Mesodermal cell (in vitro differentiated cells): ENCODE measurements around the gene FKBP3.
"Not testable (repeated sequence)": the region's sequence is repeated elsewhere in the genome, so short reads cannot be mapped to it uniquely, and the experiment has no call there.

Source experiments
- H3K27ac ChIP-seq: 2 replicates; pipeline ENCODE4 v1.7.0; 2013; ENCODE audit warnings: mild to moderate bottlenecking, low read depth, low read length, moderate library complexity; ENCODE audit not compliant: severe bottlenecking
- H3K36me3 ChIP-seq: 2 replicates; pipeline ENCODE4 v1.7.1; 2013; ENCODE audit warnings: mild to moderate bottlenecking, low read length, moderate library complexity; ENCODE audit not compliant: control insufficient read depth, insufficient read depth
- H3K4me1 ChIP-seq: one replicate; pipeline ENCODE4 v1.7.1; 2013; ENCODE audit warnings: mild to moderate bottlenecking, low read length; ENCODE audit not compliant: insufficient read depth, control insufficient read depth, poor library complexity, severe bottlenecking
- H3K4me3 ChIP-seq: 2 replicates; pipeline ENCODE4 v1.7.0; 2013; ENCODE audit warnings: low read length, control low read depth, mild to moderate bottlenecking; ENCODE audit not compliant: insufficient read depth, poor library complexity, severe bottlenecking; ENCODE audit errors: extremely low read depth
- H3K9me3 ChIP-seq: 2 replicates; pipeline ENCODE4 v1.7.1; 2013; ENCODE audit warnings: mild to moderate bottlenecking, low read length, moderate library complexity; ENCODE audit not compliant: control insufficient read depth
- WGBS, 2 experiments: methylation state at CpG; one replicate each; pipeline ENCODE4 v1.1.5; 2013; ENCODE audit warnings: missing lambda C conversion rate in 2 of 2; ENCODE audit not compliant: insufficient coverage in 2 of 2; 5-methylcytosine and 5-hydroxymethylcytosine counted together

The FKBP3 gene

DNA sequence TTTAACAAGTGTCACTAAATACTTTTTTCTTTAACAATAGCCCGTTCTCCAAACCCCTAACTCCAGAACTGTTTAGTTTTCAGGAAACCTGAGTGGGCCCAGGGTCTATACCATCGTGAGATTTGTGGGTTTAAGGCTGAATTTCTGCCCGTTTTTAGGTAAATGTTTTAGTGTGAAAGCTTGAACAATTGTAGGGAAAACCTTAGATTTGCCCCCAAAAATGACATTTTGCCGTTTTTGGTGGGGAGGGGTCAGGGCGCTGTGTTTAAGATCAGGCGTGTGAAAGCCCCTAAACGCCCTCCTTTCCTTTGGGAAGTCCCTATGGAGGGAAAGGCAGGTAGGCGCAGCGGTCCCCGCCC, 50.7 kb downstream of the FKBP3 start:
- peak overlapping the region; percentile 80 for H3K4me3 ChIP-seq
- H3K36me3 ChIP-seq, result no peaks in the 10 kb centered on the region
- no peak overlapping the region for H3K27ac ChIP-seq
- no peaks in the 10 kb centered on the region for H3K4me1 ChIP-seq
- WGBS, 2 experiments, result 4 to 16% methylated on average over 3 of the region's 10 CpGs
- no peaks in the 10 kb centered on the region for H3K9me3 ChIP-seq

DNA sequence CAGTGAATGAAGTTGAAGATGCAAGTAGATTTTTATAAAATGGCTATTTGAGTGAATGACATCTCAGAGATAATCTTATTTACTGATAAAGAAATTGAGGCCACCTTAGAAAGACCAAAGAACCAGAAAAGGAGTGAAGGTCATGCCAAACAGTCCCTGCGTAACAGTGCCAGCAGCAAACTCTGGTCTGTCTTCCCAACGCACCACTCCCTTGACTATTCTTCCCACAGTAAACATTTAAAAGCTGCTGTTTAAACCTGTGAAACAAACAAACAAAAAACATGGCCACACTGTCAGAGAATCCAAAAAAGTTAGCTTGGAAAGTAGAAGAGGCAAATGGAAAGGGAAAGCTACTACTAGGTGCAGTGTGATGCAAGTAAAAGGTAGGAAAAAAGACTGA, 51.9 kb downstream of the FKBP3 start:
- WGBS, 2 experiments, result 89 to 100% methylated on average over 1 of the region's 2 CpGs
- H3K4me3 ChIP-seq, result no peak overlapping the region

DNA sequence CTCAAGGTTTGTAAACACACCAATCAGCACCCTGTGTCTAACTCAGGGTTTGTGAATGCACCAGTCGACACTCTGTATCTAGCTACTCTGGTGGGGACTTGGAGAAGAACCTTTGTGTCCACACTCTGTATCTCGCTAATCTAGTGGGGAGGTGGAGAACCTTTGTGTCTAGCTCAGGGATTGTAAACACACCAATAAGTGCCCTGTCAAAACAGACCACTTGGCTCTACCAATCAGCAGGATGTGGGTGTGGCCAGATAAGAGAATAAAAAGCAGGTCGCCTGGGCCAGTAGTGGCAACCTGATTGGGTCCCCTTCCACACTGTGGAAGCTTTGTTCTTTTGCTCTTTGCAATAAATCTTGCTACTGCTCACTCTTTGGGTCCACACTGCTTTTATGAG, 53.2 kb downstream of the FKBP3 start:
- H3K27ac ChIP-seq, H3K4me3 ChIP-seq, H3K36me3 ChIP-seq, H3K9me3 ChIP-seq, H3K4me1 ChIP-seq: not testable (repeated sequence)
- WGBS, 2 experiments, result 95 to 100% methylated on average over 2 of the region's 3 CpGs

More for the DNA sequence above, 51.9 kb downstream of the FKBP3 start:
- H3K4me1 ChIP-seq, result no peaks in the 10 kb centered on the region
- H3K27ac ChIP-seq, result no peak overlapping the region
- no peaks in the 10 kb centered on the region for H3K36me3 ChIP-seq
- no peaks in the 10 kb centered on the region for H3K9me3 ChIP-seq

DNA sequence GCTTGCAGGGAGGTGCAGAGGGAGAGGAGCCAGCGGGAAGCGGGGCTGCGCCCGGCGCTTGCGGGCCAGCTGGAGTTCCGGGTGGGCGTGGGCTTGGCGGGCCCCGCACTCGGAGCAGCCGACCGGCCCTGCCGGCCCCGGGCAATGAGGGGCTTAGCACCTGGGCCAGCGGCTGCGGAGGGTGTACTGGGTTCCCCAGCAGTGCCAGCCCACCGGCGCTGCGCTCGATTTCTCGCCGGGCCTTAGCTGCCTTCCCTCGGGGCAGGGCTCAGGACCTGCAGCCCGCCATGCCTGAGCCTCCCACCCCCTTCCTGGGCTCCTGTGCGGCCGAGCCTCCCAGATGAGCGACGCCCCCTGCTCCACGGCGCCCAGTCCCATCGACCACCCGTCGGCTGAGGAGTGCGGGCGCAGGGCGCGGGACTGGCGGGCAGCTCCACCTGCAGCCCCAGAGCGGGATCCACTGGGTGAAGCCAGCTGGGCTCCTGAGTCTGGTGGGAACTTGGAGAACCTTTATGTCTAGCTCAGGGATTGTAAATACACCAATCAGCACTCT, 53.8 kb downstream of the FKBP3 start:
- WGBS, 2 experiments, result 94 to 98% methylated on average over 17 to 32 of the region's 40 CpGs
- not testable (repeated sequence) for H3K9me3 ChIP-seq, H3K36me3 ChIP-seq, H3K27ac ChIP-seq, H3K4me1 ChIP-seq, H3K4me3 ChIP-seq

DNA sequence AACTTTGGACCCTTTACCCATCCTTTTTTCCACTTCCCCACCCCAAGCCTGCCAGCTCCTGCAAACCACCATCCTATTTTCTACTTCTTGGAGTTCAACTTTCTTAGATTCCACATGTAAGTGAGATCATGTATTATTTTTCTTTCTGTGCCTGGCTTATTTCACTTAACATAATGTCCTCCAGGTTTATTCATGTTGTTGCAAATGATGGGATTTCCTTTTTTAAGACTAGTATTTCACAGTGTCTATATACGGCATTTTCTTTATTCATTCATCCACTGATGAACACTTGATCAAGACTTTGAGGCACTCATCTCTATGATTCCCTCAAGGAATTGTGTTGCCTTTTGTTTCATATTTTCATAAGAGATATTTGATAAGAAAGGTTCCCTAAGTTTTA, 56.0 kb downstream of the FKBP3 start:
- Histone ChIP-seq H3K4me3 (no peak overlapping the region), H3K9me3 (no peaks in the 10 kb centered on the region), H3K36me3 (no peaks in the 10 kb centered on the region), H3K4me1 (no peaks in the 10 kb centered on the region), H3K27ac (no peak overlapping the region)
- no CpG with 5 or more reads among the region's 1 CpG for WGBS, 2 experiments

DNA sequence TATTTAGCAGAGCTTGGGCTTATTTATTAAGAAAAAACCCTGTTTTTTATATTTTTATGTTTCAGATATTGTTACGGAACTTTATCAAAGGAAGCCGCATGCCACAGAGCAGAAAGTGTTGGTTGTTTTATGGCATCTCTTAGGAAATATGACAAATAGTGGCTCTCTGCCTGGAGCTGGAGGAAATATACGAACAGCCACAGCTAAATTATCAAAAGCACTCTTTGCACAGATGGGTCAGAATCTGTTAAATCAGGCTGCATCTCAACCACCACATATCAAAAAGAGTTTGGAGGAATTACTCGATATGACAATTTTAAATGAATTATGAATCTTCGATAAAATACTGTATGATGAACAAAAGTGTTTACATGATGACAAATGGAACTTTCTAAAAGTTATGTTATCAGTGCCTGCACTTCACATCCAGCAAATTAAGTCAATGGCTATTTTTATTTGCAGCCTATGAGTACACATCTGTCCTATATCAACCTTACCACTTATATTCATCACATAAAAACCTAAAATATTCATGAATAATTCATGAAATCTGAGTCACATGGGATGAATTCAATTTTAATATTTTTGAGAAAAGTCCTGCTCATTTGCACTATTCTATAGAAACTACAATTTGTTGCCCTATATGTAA, 60.9 kb downstream of the FKBP3 start:
- no peak overlapping the region for H3K4me3 ChIP-seq
- H3K9me3 ChIP-seq, result no peaks in the 10 kb centered on the region
- H3K27ac ChIP-seq, result no peak overlapping the region
- no peaks in the 10 kb centered on the region for H3K4me1 ChIP-seq
- peaks cover 12% of the 10 kb centered on the region for H3K36me3 ChIP-seq
- 100% methylated on average over 2 of the region's 5 CpGs; no CpG with 5 or more reads in 1 of the 2 experiments for WGBS, 2 experiments

DNA sequence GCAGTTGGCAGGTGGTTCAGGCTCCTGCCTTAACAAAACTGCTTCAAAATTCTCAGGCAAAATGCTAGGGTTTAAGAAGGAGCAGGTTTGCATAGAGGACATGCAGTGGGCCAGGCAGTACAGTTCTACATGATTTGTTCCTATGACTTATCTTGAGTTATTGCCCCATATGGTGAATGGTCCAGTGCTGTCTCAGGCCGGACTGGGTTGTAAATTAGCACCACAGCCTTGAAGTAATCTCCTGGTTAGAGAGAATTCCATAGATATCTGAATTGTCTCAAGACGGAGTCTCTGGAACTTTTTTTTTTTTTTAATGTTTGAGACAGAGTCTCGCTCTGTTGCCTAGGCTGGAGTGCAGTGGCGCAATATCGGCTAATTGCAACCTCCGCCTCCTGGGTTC, 62.2 kb downstream of the FKBP3 start:
- 90 to 96% methylated on average over 6 of the region's 6 CpGs for WGBS, 2 experiments
- Histone ChIP-seq H3K9me3 (no peaks in the 10 kb centered on the region), H3K36me3 (peaks cover 12% of the 10 kb centered on the region), H3K27ac (no peak overlapping the region), H3K4me1 (no peaks in the 10 kb centered on the region), H3K4me3 (no peak overlapping the region)

DNA sequence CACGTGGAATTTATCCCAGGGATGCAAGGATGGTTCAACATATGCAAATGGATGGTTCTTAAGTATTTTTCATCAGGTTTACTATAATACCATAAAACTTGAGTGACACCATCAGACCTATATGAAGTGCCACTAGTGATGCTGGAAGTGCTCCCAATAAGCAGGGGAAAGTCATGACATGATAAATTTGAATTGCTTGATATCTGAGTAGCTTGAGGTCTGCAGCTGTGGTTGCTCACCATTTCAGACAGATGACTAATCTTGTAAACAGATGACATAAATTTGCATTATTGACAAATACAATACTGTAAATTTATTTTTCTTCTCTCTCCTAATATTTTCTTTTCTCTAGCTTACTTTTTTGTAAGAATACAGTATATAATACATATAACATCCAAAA, 64.1 kb downstream of the FKBP3 start:
- H3K4me3 ChIP-seq, result no peak overlapping the region
- no peaks in the 10 kb centered on the region for H3K9me3 ChIP-seq
- H3K4me1 ChIP-seq, result no peaks in the 10 kb centered on the region
- no peak overlapping the region for H3K27ac ChIP-seq
- no CpG with 5 or more reads among the region's 1 CpG for WGBS, 2 experiments
- H3K36me3 ChIP-seq, result peaks cover 12% of the 10 kb centered on the region

DNA sequence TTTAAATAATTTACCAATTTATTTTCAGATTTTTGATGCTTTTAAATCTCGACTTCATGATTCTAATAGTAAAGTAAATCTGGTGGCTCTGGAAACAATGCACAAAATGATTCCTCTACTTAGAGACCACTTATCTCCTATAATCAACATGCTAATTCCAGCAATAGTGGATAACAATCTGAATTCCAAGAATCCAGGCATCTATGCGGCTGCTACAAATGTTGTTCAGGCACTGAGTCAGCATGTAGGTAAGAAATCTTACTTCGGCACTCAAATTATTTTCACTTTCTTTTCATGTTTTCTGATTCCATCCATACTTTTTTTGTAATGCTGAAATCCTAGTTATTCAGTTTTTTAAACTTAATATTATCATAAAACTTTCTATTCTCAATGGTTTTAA, 65.9 kb downstream of the FKBP3 start:
- Histone ChIP-seq H3K9me3 (no peaks in the 10 kb centered on the region), H3K36me3 (peaks cover 12% of the 10 kb centered on the region)
- 66% methylated on average over 2 of the region's 3 CpGs; no CpG with 5 or more reads in 1 of the 2 experiments for whole genome bisulfite sequencing, 2 experiments

DNA sequence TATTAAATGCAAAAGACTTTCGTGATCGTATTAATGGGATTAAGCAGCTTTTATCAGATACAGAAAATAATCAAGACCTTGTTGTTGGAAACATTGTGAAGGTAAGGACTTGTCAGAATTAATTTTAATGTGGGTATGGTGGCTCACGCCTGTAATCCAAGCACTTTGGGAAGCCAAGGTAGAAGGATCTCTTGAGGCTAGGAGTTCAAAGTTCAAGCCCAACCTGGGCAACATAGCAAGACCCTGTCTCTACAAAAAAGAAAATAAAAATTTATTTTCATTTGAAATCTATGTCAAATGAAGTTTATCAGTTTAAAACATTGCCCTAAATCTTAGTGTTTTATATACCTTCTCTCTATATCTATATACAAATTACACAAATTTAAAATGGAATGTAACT, 67.6 kb downstream of the FKBP3 start:
- Histone ChIP-seq H3K4me1 (no peaks in the 10 kb centered on the region), H3K4me3 (no peak overlapping the region), H3K36me3 (peaks cover 12% of the 10 kb centered on the region), H3K9me3 (no peaks in the 10 kb centered on the region), H3K27ac (no peak overlapping the region)
- 100% methylated on average over 1 of the region's 3 CpGs; no CpG with 5 or more reads in 1 of the 2 experiments for WGBS, 2 experiments

More for the DNA sequence above, 65.9 kb downstream of the FKBP3 start:
- Histone ChIP-seq H3K27ac (no peak overlapping the region), H3K4me1 (no peaks in the 10 kb centered on the region), H3K4me3 (no peak overlapping the region)

DNA sequence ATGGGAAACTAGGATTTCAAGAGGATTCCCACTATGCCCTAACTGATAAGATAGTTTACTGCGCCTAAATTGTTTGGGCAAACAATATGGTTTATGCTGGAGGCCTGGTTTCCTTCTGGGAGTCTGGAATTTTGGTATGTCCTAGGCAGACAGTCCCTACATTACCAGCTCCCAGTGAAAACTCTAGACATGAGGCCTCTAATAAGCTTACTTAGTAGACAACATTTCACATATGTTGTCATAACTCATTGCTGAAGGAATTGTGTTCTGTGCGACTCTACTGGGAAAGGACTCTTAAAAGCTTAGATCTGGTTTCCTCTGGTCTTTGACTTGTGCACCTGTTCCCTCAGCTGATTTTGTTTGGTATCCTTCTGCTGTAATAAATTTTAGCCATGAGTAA, 68.3 kb downstream of the FKBP3 start:
- H3K27ac ChIP-seq, result peak overlapping the region; percentile 79

More for the DNA sequence above, 68.3 kb downstream of the FKBP3 start:
- no peaks in the 10 kb centered on the region for H3K9me3 ChIP-seq
- no peaks in the 10 kb centered on the region for H3K4me1 ChIP-seq
- H3K4me3 ChIP-seq, result no peak overlapping the region
- H3K36me3 ChIP-seq, result peaks cover 10% of the 10 kb centered on the region
- 100% methylated on average over 1 to 2 of the region's 2 CpGs for WGBS, 2 experiments
